Keratinocyte (primary cell): Measurements from ENCODE around the gene RAB23. TPM values are rescaled to one million over a fixed set of nuclear protein-coding genes. Genes with fewer than 3 reads are reported as not detected.
A peak's percentile ranks its signal among the peaks of the same experiment; 100 is the strongest.

Experiments used
- DNase-seq: peaks from one replicate; pipeline ENCODE4 v3.0.0-alpha.2; 2011; ENCODE audit warnings: low read depth, missing footprints, low spot score
- FAIRE-seq: peaks from 2 replicates; lab custom pipeline; 2011; peaks lifted over from hg19 to GRCh38; lab: Jason Lieb, UNC
- H2AFZ ChIP-seq: 2 replicates; pipeline ENCODE4 v1.6.0; 2012; ENCODE audit warnings: low read length, control low read depth, inconsistent platforms; ENCODE audit not compliant: control insufficient read depth
- H3K27ac ChIP-seq: 2 replicates; pipeline ENCODE4 v1.5.1; 2011; ENCODE audit warnings: low read length; ENCODE audit not compliant: control insufficient read depth, insufficient read depth
- H3K27me3 ChIP-seq: 3 replicates; pipeline ENCODE4 v1.6.0; 2011; ENCODE audit warnings: low read length; ENCODE audit not compliant: control insufficient read depth, insufficient read depth; ENCODE audit errors: extremely low read depth
- H3K36me3 ChIP-seq, 2 experiments: 2 replicates in 1 of 2; 3 replicates in 1 of 2; pipeline ENCODE4 v1.5.1; 2011; ENCODE audit warnings: low read length in 2 of 2, mild to moderate bottlenecking in 1 of 2; ENCODE audit not compliant: control insufficient read depth in 2 of 2, insufficient read depth in 2 of 2; ENCODE audit errors: extremely low read depth in 1 of 2
- H3K4me1 ChIP-seq: 3 replicates; pipeline ENCODE4 v1.5.1; 2011; ENCODE audit warnings: low read length; ENCODE audit not compliant: control insufficient read depth, insufficient read depth; ENCODE audit errors: extremely low read depth
- H3K4me2 ChIP-seq: 3 replicates; pipeline ENCODE4 v1.6.0; 2011; ENCODE audit warnings: low read depth, low read length; ENCODE audit not compliant: control insufficient read depth, insufficient read depth; ENCODE audit errors: extremely low read depth
- H3K4me3 ChIP-seq, 3 experiments: fragments of 200-600 bp in 1 of 3; sonication (generic) in 1 of 3; 2 replicates in 2 of 3; 3 replicates in 1 of 3; pipeline ENCODE4 v1.5.1; 2011 to 2016; ENCODE audit warnings: low read length in 3 of 3, mild to moderate bottlenecking in 3 of 3, control low read depth in 2 of 3, inconsistent platforms in 1 of 3, low read depth in 1 of 3, mixed read lengths in 1 of 3, mixed run types in 1 of 3, moderate library complexity in 1 of 3; ENCODE audit not compliant: control insufficient read depth in 2 of 3, insufficient read depth in 2 of 3; ENCODE audit errors: extremely low read depth in 1 of 3
- H3K79me2 ChIP-seq: 2 replicates; pipeline ENCODE4 v1.6.0; 2012; ENCODE audit warnings: low read length; ENCODE audit not compliant: control insufficient read depth, insufficient read depth
- H3K9ac ChIP-seq: 3 replicates; pipeline ENCODE4 v1.6.0; 2011; ENCODE audit warnings: low read length; ENCODE audit not compliant: control insufficient read depth, insufficient read depth; ENCODE audit errors: extremely low read depth
- H3K9me1 ChIP-seq: 3 replicates; pipeline ENCODE4 v1.6.0; 2011; ENCODE audit warnings: low read length; ENCODE audit not compliant: control insufficient read depth, insufficient read depth; ENCODE audit errors: extremely low read depth
- H3K9me3 ChIP-seq: 2 replicates; pipeline ENCODE4 v1.5.1; 2012; ENCODE audit warnings: low read depth, low read length; ENCODE audit not compliant: control insufficient read depth
- H4K20me1 ChIP-seq: 3 replicates; pipeline ENCODE4 v1.6.0; 2011; ENCODE audit warnings: low read length; ENCODE audit not compliant: control insufficient read depth, insufficient read depth; ENCODE audit errors: extremely low read depth
- CTCF ChIP-seq, 3 experiments: IDR thresholded peaks in 1 of 3; conservative IDR thresholded peaks in 1 of 3; optimal IDR thresholded peaks in 1 of 3; 2 replicates in 2 of 3; 3 replicates in 1 of 3; pipeline versions ENCODE3 to v1.5.1; 2011; ENCODE audit warnings: low read length in 3 of 3, mild to moderate bottlenecking in 3 of 3, moderate library complexity in 2 of 3, control low read depth in 1 of 3, inconsistent platforms in 1 of 3; ENCODE audit not compliant: insufficient read depth in 2 of 3; ENCODE audit errors: extremely low read depth in 1 of 3
- EZH2 ChIP-seq: IDR thresholded peaks from one replicate; pipeline ENCODE4 v1.6.1; 2012; ENCODE audit warnings: inconsistent platforms, mild to moderate bottlenecking, low read length, moderate library complexity
- dilution Hi-C: fragments of 300-500 bp; cut with MboI; formaldehyde crosslinking; loops from one replicate; pipeline ENCODE4 v1.7.0; 2020; ENCODE audit warnings: low sequenced_read_pairs; ENCODE audit not compliant: extremely low pct_ligation_motif_present
- polyA plus RNA-seq, 5 experiments: library from polyadenylated mRNA; depleted of rRNA in 3 of 5; stranded (reverse) in 3 of 5; stranded (forward) in 1 of 5; unstranded in 1 of 5; fragments of >200 nt; gene quantifications; 1 replicate in 1 of 5; 2 replicates in 3 of 5; 3 replicates in 1 of 5; pipeline versions ENCODE4 v1.2.1 to v1.2.3, GENCODE V29; 2011 to 2012; ENCODE audit warnings: missing spikeins in 2 of 5, low read depth in 1 of 5, low replicate concordance in 1 of 5

Gene RAB23
- polyA plus RNA-seq, 1 donor (not counting 4 experiments of a cell fraction or from before 2014, with no cell fraction given) = 14.6 TPM

GRCh38 chr6:57193177-57193576, 28.9 kb downstream of the RAB23 start:
- H3K36me3 ChIP-seq = peaks cover 3% of the 10 kb centered on the region in 2 experiments
- no peak overlapping the region for H2AFZ ChIP-seq
- no peak overlapping the region for H3K4me3 ChIP-seq
- H3K4me2 ChIP-seq = no peak overlapping the region
- H4K20me1 ChIP-seq = no peaks in the 10 kb centered on the region
- H3K27ac ChIP-seq = no peak overlapping the region
- FAIRE-seq (no peak), DNase-seq (no peak)
- no peaks in the 10 kb centered on the region for H3K9me3 ChIP-seq
- H3K4me1 ChIP-seq = no peaks in the 10 kb centered on the region
- H3K9me1 ChIP-seq = no peaks in the 10 kb centered on the region
- TF ChIP-seq CTCF (optimal IDR thresholded peaks at IDR 0.05 in 1 of 3, IDR thresholded peaks at IDR 0.05 in 1 of 3, conservative IDR thresholded peaks at IDR 0.05 in 1 of 3; ENCODE audit: extremely low read depth in 1 of 3, insufficient read depth in 2 of 3, low read length in 3 of 3) (no peak), EZH2 (no peak)
- no peaks in the 10 kb centered on the region for H3K79me2 ChIP-seq
- H3K9ac ChIP-seq = no peak overlapping the region
- H3K27me3 ChIP-seq = no peaks in the 10 kb centered on the region
- dilution Hi-C loops = no loop called here

GRCh38 chr6:57190140-57190539, 32.0 kb downstream of the RAB23 start:
- Histone ChIP-seq H3K9ac (no peak overlapping the region), H3K9me3 (no peaks in the 10 kb centered on the region), H3K4me2 (no peak overlapping the region), H2AFZ (no peak overlapping the region), H3K9me1 (no peaks in the 10 kb centered on the region), H3K4me1 (no peaks in the 10 kb centered on the region), H3K4me3 (no peak overlapping the region), H3K27ac (no peak overlapping the region), H3K79me2 (no peaks in the 10 kb centered on the region), H4K20me1 (no peaks in the 10 kb centered on the region), H3K36me3 (peaks cover 5 to 8% of the 10 kb centered on the region in 2 experiments), H3K27me3 (no peaks in the 10 kb centered on the region)
- TF ChIP-seq EZH2 (no peak), CTCF (optimal IDR thresholded peaks at IDR 0.05 in 1 of 3, IDR thresholded peaks at IDR 0.05 in 1 of 3, conservative IDR thresholded peaks at IDR 0.05 in 1 of 3; ENCODE audit: extremely low read depth in 1 of 3, insufficient read depth in 2 of 3, low read length in 3 of 3) (no peak)
- FAIRE-seq = peak; percentile 55
- no peak for DNase-seq
- dilution Hi-C loops = no loop called here
